GM19099 (cell line): ENCODE data around the gene ATP6V0D1.

Experiments
- POLR2A ChIP-seq: IDR thresholded peaks from 3 replicates; pipeline ENCODE4 v1.6.1; 2011; ENCODE audit warnings: low read depth; ENCODE audit not compliant: insufficient read length; ENCODE audit errors: extremely low read depth

The ATP6V0D1 gene

GRCh38 chr16:67480833-67481560 is at the start of gene ATP6V0D1:
Gene ATP6V0D1 (minus strand): TSS chr16:67481157. CDS start chr16:67481086, 71 bp downstream.
- TF ChIP-seq POLR2A = peak; percentile 80

GRCh38 chr16:67530013-67530939 is 49.3 kb upstream of the ATP6V0D1 start:
- peak; percentile 48 for TF ChIP-seq POLR2A

GRCh38 chr16:67529582-67530012 is 48.6 kb upstream of the ATP6V0D1 start:
- no peak for TF ChIP-seq POLR2A

- TF ChIP-seq POLR2A = peak; percentile 24
These were observed 48.1 kb upstream of the ATP6V0D1 start for GRCh38 chr16:67528870-67529581.

- peak; percentile 4 for TF ChIP-seq POLR2A
These were observed 47.4 kb upstream of the ATP6V0D1 start, which contains the start of gene RIPOR1 for GRCh38 chr16:67528222-67528869. Gene RIPOR1 (plus strand): TSS chr16:67528829. CDS start chr16:67538447, 9,618 bp downstream.

GRCh38 chr16:67526149-67526791 is 45.3 kb upstream of the ATP6V0D1 start:
- no peak for TF ChIP-seq POLR2A

GRCh38 chr16:67525176-67525860 is 44.4 kb upstream of the ATP6V0D1 start:
- TF ChIP-seq POLR2A = no peak

GRCh38 chr16:67521095-67521804 is 40.3 kb upstream of the ATP6V0D1 start:
- TF ChIP-seq POLR2A = no peak

- no peak for TF ChIP-seq POLR2A
These were observed 38.3 kb upstream of the ATP6V0D1 start for GRCh38 chr16:67519242-67519641.

- TF ChIP-seq POLR2A = no peak
These were observed 37.7 kb upstream of the ATP6V0D1 start for GRCh38 chr16:67518676-67519075.

GRCh38 chr16:67517661-67518423 is 36.9 kb upstream of the ATP6V0D1 start:
- peak; percentile 51 for TF ChIP-seq POLR2A

GRCh38 chr16:67517155-67517445 is 36.1 kb upstream of the ATP6V0D1 start:
- no peak for TF ChIP-seq POLR2A
